ENCODE measurements around the gene ACADL. TPM values are rescaled to one million over a fixed set of nuclear protein-coding genes. Genes with fewer than 3 reads are reported as not detected.
"Not testable (repeated sequence)": the region's sequence is repeated elsewhere in the genome, so short reads cannot be mapped to it uniquely, and the experiment has no call there.

The ACADL gene
- total and polyA plus RNA-seq, 5 donors, result 2.8 to 3.4 (median 2.9) TPM

DNA sequence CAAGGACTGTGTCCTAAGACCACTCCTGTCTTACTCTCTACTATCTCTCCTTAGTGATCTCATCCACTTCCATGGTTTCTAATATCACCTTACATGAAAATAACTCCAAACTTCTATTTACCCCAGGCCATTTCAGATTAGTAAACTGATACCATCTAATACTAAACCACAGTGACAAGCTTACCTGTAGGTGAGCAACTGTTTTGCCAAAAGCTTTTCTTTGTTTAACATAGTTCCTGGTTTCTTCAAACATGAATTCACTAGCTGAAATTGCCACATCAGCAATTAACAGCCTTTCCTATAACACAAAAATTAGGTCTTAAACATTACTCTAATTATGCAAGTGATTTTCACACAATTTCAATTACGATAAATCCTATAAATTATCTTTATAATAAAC, 22.1 kb downstream of the ACADL start:
- Histone ChIP-seq H3K27me3 (ENCODE audit: control insufficient read depth, insufficient read depth) (no peaks in the 10 kb centered on the region), H3K9me3 (ENCODE audit: control insufficient read depth, low read length) (no peaks in the 10 kb centered on the region), H3K27ac (ENCODE audit: low read length) (no peak overlapping the region), H3K4me1 (ENCODE audit: control insufficient read depth, insufficient read depth, low read length) (no peaks in the 10 kb centered on the region), H3K4me3 (ENCODE audit: low read length) (no peak overlapping the region)
- ATAC-seq (no peak), DNase-seq (no peak)
- intact Hi-C loops (cut with DNase I), result loop anchor here in 1 of 4 donors (5.0 kb wide), 1 partner anchor 226 kb away; no protein-coding TSS in a partner anchor
- 78% methylated on average over 1 of the region's 1 CpG for WGBS

DNA sequence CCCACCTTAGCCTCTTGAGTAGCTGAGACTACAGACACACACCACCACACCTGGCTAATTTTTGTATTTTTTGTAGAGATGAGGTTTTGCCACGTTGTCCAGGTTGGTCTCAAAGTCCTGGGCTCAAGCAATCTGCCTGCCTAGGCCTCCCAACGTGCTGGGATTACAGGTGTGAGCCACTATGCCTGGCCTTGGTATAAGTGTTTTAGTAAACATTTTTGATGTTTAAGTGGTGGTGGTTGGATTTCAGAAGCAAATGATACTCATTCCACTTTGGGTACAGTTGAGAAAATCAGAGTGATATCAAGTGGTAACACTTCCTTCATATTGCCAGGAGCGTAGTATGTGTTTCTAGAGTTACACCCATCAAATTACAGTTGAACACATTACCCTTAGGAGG, 25.4 kb downstream of the ACADL start:
- DNase-seq, result no peak
- Histone ChIP-seq H3K27ac (ENCODE audit: low read length) (no peak overlapping the region), H3K27me3 (ENCODE audit: control insufficient read depth, insufficient read depth) (no peaks in the 10 kb centered on the region), H3K4me3 (ENCODE audit: low read length) (no peak overlapping the region), H3K9me3 (ENCODE audit: control insufficient read depth, low read length) (no peaks in the 10 kb centered on the region), H3K4me1 (ENCODE audit: control insufficient read depth, insufficient read depth, low read length) (no peaks in the 10 kb centered on the region)
- WGBS, result 85% methylated on average over 3 of the region's 3 CpGs
- no peak for ATAC-seq
- intact Hi-C loops (cut with DNase I), result loop anchor here (2.0 to 10.0 kb wide), 3 partner anchors 125 to 223 kb away; no protein-coding TSS in a partner anchor

DNA sequence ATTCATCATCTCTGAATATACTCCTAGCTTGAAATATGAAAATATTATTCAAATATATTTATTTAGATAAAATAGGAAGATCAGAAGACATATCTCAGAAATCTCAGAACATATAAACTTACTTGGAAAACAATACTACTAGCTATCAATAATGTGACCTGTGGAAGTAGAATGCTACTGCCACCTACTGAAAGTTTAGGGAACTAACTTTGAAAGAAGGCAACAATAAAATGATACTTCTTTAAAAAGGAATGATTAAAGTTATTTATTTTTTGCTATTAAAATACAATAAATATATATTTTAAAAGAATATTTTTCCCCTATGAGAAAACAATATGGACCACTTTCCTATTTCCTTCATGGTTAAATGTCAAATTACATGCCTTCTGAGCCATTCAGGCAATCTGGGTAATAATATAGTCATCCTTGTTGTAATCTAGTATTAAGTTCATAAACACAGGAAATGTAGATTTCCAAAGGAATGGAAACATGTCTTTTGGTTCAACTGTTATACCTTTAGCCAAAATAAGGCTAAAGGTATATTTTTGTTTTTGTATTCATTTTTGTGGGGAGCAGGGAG, 26.0 kb downstream of the ACADL start:
- ATAC-seq, result no peak
- H3K27ac ChIP-seq (ENCODE audit: low read length), result no peak overlapping the region

DNA sequence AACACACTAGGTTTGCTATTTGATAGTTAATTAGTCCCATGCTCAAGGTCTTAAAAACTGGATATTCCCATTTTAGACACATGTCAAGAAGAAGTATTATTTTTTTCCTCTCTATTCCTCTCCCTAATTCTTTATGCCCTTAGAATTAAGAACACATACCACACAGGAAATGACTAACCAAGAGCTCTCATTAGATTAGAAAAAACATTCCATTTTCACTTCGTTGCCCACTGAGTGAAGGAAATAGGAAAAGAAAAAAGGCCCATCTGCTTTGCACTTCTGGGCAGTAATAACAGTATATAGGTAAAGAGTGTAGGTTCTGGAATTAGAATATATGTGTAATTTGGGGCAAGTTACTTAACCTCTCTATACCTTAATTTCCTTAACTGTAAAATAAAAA, 26.9 kb downstream of the ACADL start:
- DNase-seq (no peak), ATAC-seq (no peak)
- Histone ChIP-seq H3K27ac (ENCODE audit: low read length) (no peak overlapping the region), H3K27me3 (ENCODE audit: control insufficient read depth, insufficient read depth) (no peaks in the 10 kb centered on the region), H3K9me3 (ENCODE audit: control insufficient read depth, low read length) (no peaks in the 10 kb centered on the region), H3K4me3 (ENCODE audit: low read length) (no peak overlapping the region), H3K4me1 (ENCODE audit: control insufficient read depth, insufficient read depth, low read length) (no peaks in the 10 kb centered on the region)
- WGBS, result 23% methylated on average over 1 of the region's 1 CpG
- intact Hi-C loops (cut with DNase I), result loop anchor here in 3 of 4 donors (5.0 to 10.0 kb wide), 2 partner anchors 124 to 221 kb away; no protein-coding TSS in a partner anchor

More for the DNA sequence above, 26.0 kb downstream of the ACADL start:
- Histone ChIP-seq H3K4me1 (ENCODE audit: control insufficient read depth, insufficient read depth, low read length) (no peaks in the 10 kb centered on the region), H3K27me3 (ENCODE audit: control insufficient read depth, insufficient read depth) (no peaks in the 10 kb centered on the region), H3K4me3 (ENCODE audit: low read length) (no peak overlapping the region), H3K9me3 (ENCODE audit: control insufficient read depth, low read length) (no peaks in the 10 kb centered on the region)
- intact Hi-C loops (cut with DNase I), result loop anchor here in 3 of 4 donors (5.0 to 10.0 kb wide), 2 partner anchors 124 to 222 kb away; no protein-coding TSS in a partner anchor
- DNase-seq, result no peak

DNA sequence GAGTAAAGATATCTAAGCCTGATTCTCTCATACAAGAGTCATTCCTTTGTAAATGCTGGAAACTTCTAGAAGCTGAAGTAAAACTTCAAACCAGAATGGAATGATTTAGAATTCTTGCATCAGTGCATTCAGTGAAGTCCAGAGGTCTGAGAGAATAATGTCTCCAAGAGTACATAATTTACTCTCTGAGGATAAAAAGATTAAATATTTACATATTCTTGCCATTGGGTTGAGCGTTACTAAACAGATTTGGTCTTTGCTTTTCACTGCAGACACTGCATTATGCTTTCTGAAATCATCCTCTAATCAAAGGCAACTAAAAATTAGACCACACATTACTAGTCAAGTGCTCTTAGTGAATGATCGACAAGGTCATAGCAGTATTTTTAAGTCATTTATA, 27.5 kb downstream of the ACADL start:
- no peak for DNase-seq
- Histone ChIP-seq H3K27ac (ENCODE audit: low read length) (no peak overlapping the region), H3K4me3 (ENCODE audit: low read length) (no peak overlapping the region), H3K9me3 (ENCODE audit: control insufficient read depth, low read length) (no peaks in the 10 kb centered on the region), H3K27me3 (ENCODE audit: control insufficient read depth, insufficient read depth) (no peaks in the 10 kb centered on the region), H3K4me1 (ENCODE audit: control insufficient read depth, insufficient read depth, low read length) (no peaks in the 10 kb centered on the region)
- 89% methylated on average over 2 of the region's 2 CpGs for WGBS
- no peak for ATAC-seq
- intact Hi-C loops (cut with DNase I), result loop anchor here in 3 of 4 donors (5.0 to 10.0 kb wide), 2 partner anchors 123 to 220 kb away; no protein-coding TSS in a partner anchor

DNA sequence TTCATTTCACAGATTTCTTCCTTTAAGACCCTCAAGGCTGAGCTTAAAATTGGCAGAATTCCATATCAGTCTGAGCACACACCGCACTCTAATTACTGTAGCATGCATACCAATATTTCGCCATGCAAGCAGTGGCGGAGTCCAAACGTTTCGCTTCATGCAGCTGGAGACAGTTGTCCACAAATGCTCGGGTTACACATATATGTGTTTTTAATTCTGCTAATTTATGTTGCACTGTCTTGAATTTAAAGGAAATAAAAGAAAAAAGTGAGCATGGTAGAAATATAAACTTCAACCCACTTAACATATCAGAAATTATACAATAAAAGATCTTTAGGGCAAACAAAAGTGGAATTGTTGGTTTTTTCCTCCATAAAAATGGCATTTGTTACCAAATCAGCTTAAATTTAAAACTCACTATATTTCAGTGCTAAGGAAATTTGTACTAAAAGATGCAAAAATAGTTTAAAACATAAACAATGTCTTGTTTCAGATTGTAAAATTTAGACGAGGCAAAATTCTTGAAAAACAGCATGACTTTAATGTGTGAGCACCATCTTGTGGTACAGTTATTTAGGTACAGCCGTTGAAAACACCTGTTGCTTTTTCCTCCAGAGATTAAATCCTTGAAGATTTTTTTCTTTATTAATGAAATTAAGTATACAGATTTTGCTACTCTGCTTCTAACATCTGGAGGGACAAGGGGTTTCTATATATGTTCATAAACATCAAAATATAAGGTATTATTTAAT, 30.0 kb downstream of the ACADL start:
- Histone ChIP-seq H3K9me3 (ENCODE audit: control insufficient read depth, low read length) (no peaks in the 10 kb centered on the region), H3K4me1 (ENCODE audit: control insufficient read depth, insufficient read depth, low read length) (no peaks in the 10 kb centered on the region), H3K4me3 (ENCODE audit: low read length) (peak overlapping the region; percentile 52), H3K27ac (ENCODE audit: low read length) (no peak overlapping the region), H3K27me3 (ENCODE audit: control insufficient read depth, insufficient read depth) (no peaks in the 10 kb centered on the region)
- ATAC-seq (no peak), DNase-seq (no peak)
- WGBS, result 21% methylated on average over 8 of the region's 8 CpGs
- intact Hi-C loops (cut with DNase I), result loop anchor here in 3 of 4 donors (2.0 to 10.0 kb wide), 3 partner anchors 120 to 218 kb away; no protein-coding TSS in a partner anchor

DNA sequence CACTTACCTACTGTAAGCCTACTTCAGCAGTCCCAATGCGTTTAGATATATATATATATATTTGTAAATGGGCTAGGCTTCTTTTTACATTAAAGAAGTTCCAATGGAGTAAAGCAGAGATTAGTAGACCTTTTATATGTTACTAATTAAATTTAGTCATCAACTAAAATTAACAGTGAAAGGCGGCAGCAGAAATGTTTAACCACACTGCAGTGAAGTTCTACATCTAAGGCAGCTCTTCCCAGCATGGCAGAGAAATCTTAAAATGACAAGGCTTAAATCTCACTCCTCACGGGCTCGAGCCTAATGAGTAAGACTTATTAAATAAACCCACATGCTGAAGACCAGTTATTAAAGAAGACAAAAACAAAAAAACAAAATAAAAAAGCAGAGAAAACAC, 34.9 kb downstream of the ACADL start:
- Histone ChIP-seq H3K27me3 (ENCODE audit: control insufficient read depth, insufficient read depth) (no peaks in the 10 kb centered on the region), H3K9me3 (ENCODE audit: control insufficient read depth, low read length) (no peaks in the 10 kb centered on the region), H3K4me3 (ENCODE audit: low read length) (no peak overlapping the region), H3K4me1 (ENCODE audit: control insufficient read depth, insufficient read depth, low read length) (no peaks in the 10 kb centered on the region), H3K27ac (ENCODE audit: low read length) (no peak overlapping the region)
- intact Hi-C loops (cut with DNase I), result loop anchor here in 2 of 4 donors (10.0 kb wide), 1 partner anchor 116 kb away; no protein-coding TSS in a partner anchor
- ATAC-seq (no peak), DNase-seq (no peak)
- 90% methylated on average over 4 of the region's 4 CpGs for WGBS

DNA sequence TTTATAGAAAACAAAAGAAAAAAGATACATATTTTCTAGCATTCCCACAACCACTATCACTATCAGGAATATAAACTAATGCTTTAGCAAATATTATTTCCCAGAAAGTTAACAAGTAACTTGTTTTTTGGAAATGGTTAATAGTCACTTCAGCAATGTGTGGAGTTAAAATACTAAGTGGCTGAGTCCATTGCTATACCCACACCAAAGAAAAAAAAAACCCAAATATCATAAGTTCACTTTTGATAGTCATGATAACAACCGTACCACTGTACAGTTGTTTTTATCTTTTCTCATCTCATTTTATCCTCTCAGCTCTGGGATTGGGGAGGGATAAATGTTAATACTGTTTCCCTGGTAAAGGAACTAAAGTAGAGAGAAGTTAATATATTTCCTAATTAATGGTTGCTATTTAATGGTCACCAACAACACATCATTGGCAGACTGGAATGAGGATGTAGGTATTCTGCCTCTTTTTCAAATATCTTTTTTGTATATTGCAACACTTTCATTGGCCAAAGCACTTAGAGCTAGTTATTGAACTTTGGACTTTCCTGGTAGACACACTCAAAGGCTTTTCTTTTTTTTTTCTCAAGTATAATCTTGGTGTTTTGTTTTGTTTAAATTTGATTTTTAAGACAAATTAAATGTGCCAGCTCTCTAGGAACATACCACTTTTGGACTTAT, 35.7 kb downstream of the ACADL start:
- no peak for ATAC-seq
- intact Hi-C loops (cut with DNase I), result loop anchor here in 2 of 4 donors (10.0 kb wide), 1 partner anchor 115 kb away; no protein-coding TSS in a partner anchor
- H3K27me3 ChIP-seq (ENCODE audit: control insufficient read depth, insufficient read depth), result no peaks in the 10 kb centered on the region
- H3K9me3 ChIP-seq (ENCODE audit: control insufficient read depth, low read length), result no peaks in the 10 kb centered on the region
- no peak overlapping the region for H3K4me3 ChIP-seq (ENCODE audit: low read length)
- H3K27ac ChIP-seq (ENCODE audit: low read length), result no peak overlapping the region
- H3K4me1 ChIP-seq (ENCODE audit: control insufficient read depth, insufficient read depth, low read length), result no peaks in the 10 kb centered on the region
- 56% methylated on average over 1 of the region's 1 CpG for WGBS
- no peak for DNase-seq

DNA sequence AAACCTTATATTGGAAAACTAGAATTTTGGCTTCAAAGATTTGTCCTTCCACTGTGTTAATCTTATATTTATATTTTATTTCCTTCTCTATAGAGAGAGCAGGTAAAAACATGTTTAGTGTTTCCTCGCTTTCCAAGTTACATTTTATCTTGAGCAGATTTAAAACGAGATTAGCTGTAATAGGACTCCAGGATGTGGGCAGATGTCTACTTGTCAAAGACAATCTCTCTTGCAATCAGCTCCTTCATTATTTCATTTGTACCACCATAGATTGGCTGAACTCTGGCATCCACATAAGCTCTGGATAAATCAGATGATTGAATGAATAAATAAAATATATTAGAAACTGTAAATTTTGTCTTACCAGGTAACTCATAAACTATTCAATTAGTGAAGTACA, 36.5 kb downstream of the ACADL start:
- DNase-seq (no peak), ATAC-seq (no peak)
- H3K4me1 ChIP-seq (ENCODE audit: control insufficient read depth, insufficient read depth, low read length), result no peaks in the 10 kb centered on the region
- 58% methylated on average over 2 of the region's 2 CpGs for WGBS
- no peak overlapping the region for H3K4me3 ChIP-seq (ENCODE audit: low read length)
- H3K27ac ChIP-seq (ENCODE audit: low read length), result no peak overlapping the region
- H3K9me3 ChIP-seq (ENCODE audit: control insufficient read depth, low read length), result no peaks in the 10 kb centered on the region
- intact Hi-C loops (cut with DNase I), result no loop called here
- no peaks in the 10 kb centered on the region for H3K27me3 ChIP-seq (ENCODE audit: control insufficient read depth, insufficient read depth)

DNA sequence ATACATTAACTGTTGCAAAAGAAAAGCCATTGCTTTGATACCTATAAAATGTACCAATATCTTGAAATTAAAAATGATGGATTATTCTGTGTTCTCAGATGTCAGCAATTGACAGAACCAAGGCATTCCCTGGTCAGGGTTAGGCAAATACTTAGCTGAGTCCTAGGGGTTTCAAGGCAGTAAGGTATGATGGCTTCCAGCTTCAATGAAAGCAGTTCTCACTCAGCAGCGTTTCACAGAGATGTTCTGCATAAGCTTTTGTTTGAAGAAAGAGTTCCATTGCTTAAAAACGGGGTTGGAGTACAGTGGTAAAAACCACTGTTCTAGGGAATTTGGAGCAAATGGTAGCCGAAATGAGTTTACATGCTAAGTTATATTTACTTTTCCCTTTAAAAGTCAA, 37.1 kb downstream of the ACADL start:
- intact Hi-C loops (cut with DNase I), result no loop called here
- Histone ChIP-seq H3K9me3 (ENCODE audit: control insufficient read depth, low read length) (no peaks in the 10 kb centered on the region), H3K27me3 (ENCODE audit: control insufficient read depth, insufficient read depth) (no peaks in the 10 kb centered on the region), H3K4me1 (ENCODE audit: control insufficient read depth, insufficient read depth, low read length) (no peaks in the 10 kb centered on the region), H3K4me3 (ENCODE audit: low read length) (no peak overlapping the region), H3K27ac (ENCODE audit: low read length) (no peak overlapping the region)
- 63% methylated on average over 3 of the region's 3 CpGs for WGBS
- ATAC-seq, result no peak
- DNase-seq, result no peak

DNA sequence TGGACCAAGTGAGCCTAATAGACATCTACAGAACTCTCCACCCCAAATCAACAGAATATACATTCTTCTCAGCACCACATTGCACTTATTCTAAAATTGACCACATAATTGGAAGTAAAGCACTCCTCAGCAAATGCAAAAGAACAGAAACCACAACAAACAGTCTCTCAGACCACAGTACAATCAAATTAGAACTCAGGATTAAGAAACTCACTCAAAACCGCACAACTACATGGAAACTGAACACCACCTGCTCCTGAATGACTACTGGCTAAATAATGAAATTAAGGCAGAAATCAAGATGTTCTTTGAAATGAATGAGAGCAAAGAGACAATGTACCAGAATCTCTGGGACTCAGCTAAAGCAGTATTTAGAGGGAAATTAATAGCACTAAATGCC, 41.3 kb downstream of the ACADL start:
- H3K9me3 ChIP-seq (ENCODE audit: control insufficient read depth, low read length); H3K27ac ChIP-seq (ENCODE audit: low read length); H3K4me1 ChIP-seq (ENCODE audit: control insufficient read depth, insufficient read depth, low read length); ATAC-seq; H3K4me3 ChIP-seq (ENCODE audit: low read length); intact Hi-C loops (cut with DNase I); H3K27me3 ChIP-seq (ENCODE audit: control insufficient read depth, insufficient read depth); DNase-seq: not testable (repeated sequence)
- 95% methylated on average over 1 of the region's 1 CpG for WGBS
